ENCODE results near the gene QPRT. TPM values are rescaled to one million over a fixed set of nuclear protein-coding genes. Genes with fewer than 3 reads are reported as not detected.
"Not testable (repeated sequence)": the region's sequence is repeated elsewhere in the genome, so short reads cannot be mapped to it uniquely, and the experiment has no call there.

The QPRT gene
- total and polyA plus RNA-seq, 2 experiments from 2014 or later, result 65.4 to 128 TPM

- not testable (repeated sequence) for H3K36me3 Mint-ChIP-seq (ENCODE audit: low read depth); H3K9me3 Mint-ChIP-seq; DNase-seq (ENCODE audit: low spot score); ATAC-seq; H3K79me2 ChIP-seq (replicated peaks; ENCODE audit: insufficient read depth); H3K36me3 ChIP-seq (ENCODE audit: insufficient read depth); H3K27me3 ChIP-seq (ENCODE audit: insufficient read depth); H4K20me1 ChIP-seq (replicated peaks; ENCODE audit: insufficient read depth); H3K9me2 ChIP-seq (ENCODE audit: insufficient read depth)
- Histone ChIP-seq H3K4me2 (peak overlapping the region; percentile 86), H3K4me3 (peak overlapping the region; percentile 63), H3K4me1 (ENCODE audit: insufficient read depth) (peaks cover 18% of the 10 kb centered on the region), H3F3A (replicated peaks; ENCODE audit: low read depth) (peaks cover 13% of the 10 kb centered on the region; the same call in 1 of the 2 replicates), H3K27ac (ENCODE audit: low read depth) (peak overlapping the region; percentile 95; the same call in 1 of the 2 replicates), H2AFZ (peak overlapping the region; percentile 97)
- Mint-ChIP-seq H3K27ac (peak overlapping the region; percentile 63; the same call in 1 of the 2 replicates), H3K4me3 (peak overlapping the region; percentile 67), H3K4me1 (peaks cover 37% of the 10 kb centered on the region), H3K27me3 (ENCODE audit: insufficient read depth, low read depth, poor library complexity) (peaks cover 11% of the 10 kb centered on the region)
Measured at GRCh38 chr16:29667322-29667610, 11.7 kb upstream of the QPRT start.

GRCh38 chr16:29667755-29668154, 11.2 kb upstream of the QPRT start:
- Histone ChIP-seq H3K27ac (ENCODE audit: low read depth) (no peak overlapping the region), H3F3A (replicated peaks; ENCODE audit: low read depth) (peaks cover 13% of the 10 kb centered on the region; the same call in 1 of the 2 replicates), H2AFZ (no peak overlapping the region), H3K9me2 (ENCODE audit: insufficient read depth) (no peaks in the 10 kb centered on the region), H3K36me3 (ENCODE audit: insufficient read depth) (no peaks in the 10 kb centered on the region), H3K79me2 (replicated peaks; ENCODE audit: insufficient read depth) (no peaks in the 10 kb centered on the region), H3K4me2 (0 out of 2 replicates have a peak overlapping the region, but pooled peaks have one; percentile 86), H4K20me1 (replicated peaks; ENCODE audit: insufficient read depth) (no peaks in the 10 kb centered on the region), H3K4me3 (no peak overlapping the region), H3K27me3 (ENCODE audit: insufficient read depth) (no peaks in the 10 kb centered on the region), H3K4me1 (ENCODE audit: insufficient read depth) (peaks cover 18% of the 10 kb centered on the region)
- Mint-ChIP-seq H3K27me3 (ENCODE audit: insufficient read depth, low read depth, poor library complexity) (peaks cover 11% of the 10 kb centered on the region), H3K9me3 (no peaks in the 10 kb centered on the region), H3K27ac (no peak overlapping the region), H3K36me3 (ENCODE audit: low read depth) (no peaks in the 10 kb centered on the region), H3K4me3 (no peak overlapping the region), H3K4me1 (peaks cover 32% of the 10 kb centered on the region)
- ATAC-seq, result no peak
- DNase-seq (ENCODE audit: low spot score), result no peak
- TF ChIP-seq ZNF331 (CRISPR knock-in tag; IDR thresholded peaks at IDR 0.05; ENCODE audit: low read depth) (no peak), REST (IDR thresholded peaks at IDR 0.05; ENCODE audit: unreplicated experiment) (no peak), CTCF (conservative IDR thresholded peaks at IDR 0.05; ENCODE audit: low read depth in 2 of 2) (no peak), EZH2phosphoT487 (IDR thresholded peaks at IDR 0.05; ENCODE audit: unreplicated experiment) (no peak), POLR2AphosphoS5 (IDR thresholded peaks at IDR 0.05; ENCODE audit: low read depth) (no peak), ZNF114 (CRISPR knock-in tag; IDR thresholded peaks at IDR 0.05) (no peak), JUNB (IDR thresholded peaks at IDR 0.05; ENCODE audit: unreplicated experiment) (no peak), ETS1 (IDR thresholded peaks at IDR 0.05) (no peak), STAT1 (IDR thresholded peaks at IDR 0.05; ENCODE audit: unreplicated experiment) (no peak), ZNF462 (CRISPR knock-in tag; IDR thresholded peaks at IDR 0.05) (no peak)

All from GM23338 (cell line).